HG02943 (cell line): Measurements from ENCODE around the gene BORCS6.

Experiments used
- ATAC-seq: cut with Tn5 transposase; IDR thresholded peaks from one replicate; pipeline ENCODE4 v1.9.1; 2021; ENCODE audit warnings: mild to moderate bottlenecking, low read depth, moderate library complexity; ENCODE audit not compliant: unreplicated experiment

Gene BORCS6

GRCh38 chr17:8156246-8156992 lies 33.6 kb downstream of the BORCS6 start:
- ATAC-seq: peak; percentile 68

- ATAC-seq: no peak
These were observed 34.1 kb downstream of the BORCS6 start for GRCh38 chr17:8155996-8156245.

DNA sequence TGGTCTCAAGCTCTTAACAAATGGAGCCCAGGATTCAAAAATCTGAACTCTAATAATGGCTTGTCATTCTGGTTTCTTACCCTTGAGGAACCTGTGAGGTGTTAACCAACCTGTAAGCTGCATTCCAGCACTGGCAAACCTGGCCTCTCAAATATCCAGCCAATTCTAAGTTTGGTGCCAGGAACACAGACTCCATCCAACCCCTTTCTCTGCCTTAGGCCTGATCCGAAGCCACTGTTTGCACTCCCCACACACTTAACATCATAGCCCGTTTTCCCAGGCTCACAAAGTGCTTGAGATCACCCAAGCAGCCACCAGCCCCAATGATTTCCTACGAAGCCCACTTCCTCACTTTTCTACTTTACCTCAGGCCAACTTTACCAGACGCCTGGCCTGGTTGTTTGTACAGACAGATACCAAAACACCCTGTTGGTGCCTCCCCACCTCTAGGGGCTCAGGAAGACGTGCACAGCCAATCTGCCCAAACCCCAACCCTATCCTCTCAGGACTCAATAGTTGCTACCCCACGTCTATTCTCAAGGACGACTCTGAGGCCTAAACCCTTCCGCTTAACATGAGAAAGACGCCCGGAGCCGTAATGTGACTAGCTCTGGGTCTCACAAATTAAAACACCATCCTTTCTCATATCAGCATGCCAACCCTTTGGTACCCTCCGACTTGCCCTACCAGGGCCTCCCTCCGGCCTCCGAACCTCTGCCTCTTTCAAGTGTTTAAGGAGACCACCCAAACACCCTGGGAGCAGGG lies 34.6 kb downstream of the BORCS6 start:
- no peak for ATAC-seq

GRCh38 chr17:8154608-8155155 lies 35.3 kb downstream of the BORCS6 start:
- no peak for ATAC-seq

DNA sequence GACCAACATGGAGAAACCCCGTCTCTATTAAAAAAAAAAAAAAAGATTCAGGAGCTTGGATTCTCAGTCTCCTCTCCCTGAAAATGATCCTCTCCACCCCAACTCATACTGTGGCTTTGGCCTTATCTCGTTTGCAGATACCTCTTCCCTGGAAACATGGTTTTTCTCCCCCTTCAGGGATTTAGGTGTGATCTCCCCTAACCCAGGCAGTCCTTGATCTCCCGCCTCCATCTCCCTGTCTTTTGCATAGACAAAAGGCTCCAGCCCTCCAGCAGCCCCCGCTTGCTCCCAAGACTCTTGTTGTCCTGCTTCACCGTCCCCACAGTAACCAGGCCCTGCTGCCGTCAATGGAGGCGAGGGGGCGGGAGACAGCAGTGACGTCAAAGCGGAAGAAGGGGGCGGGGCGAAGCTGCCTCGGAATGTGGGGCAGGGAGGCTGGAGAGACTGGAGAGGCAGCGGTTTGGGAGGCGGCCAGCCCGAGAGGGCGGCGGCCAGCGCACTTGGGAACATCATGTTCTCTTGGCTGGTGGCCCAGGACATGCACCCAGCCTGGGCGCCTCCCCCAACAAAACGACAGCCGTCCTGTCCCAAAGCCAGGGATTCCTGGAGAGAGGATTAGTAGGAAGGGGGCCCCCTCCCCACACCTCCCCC lies 35.9 kb downstream of the BORCS6 start:
- no peak for ATAC-seq

DNA sequence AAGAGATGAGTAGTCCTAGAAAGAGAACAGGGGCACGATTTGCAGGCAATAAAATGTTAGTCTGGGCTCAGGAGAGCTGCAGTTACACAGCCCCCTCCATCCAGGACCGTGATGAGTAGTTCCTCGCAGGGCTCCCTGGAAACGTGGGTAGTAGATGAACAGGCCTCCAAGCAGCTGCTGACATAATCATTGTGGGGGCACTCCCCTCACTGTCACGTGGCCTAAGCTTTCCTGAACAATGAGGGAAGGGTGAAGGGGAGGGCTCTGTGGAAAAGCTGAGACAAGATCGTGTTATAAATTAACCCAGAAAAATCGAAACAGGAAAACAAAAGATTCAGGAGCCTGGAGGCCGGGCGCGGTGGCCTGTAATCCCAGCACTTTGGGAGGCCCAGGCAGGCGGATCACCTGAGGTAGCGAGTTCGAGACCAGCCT lies 36.4 kb downstream of the BORCS6 start:
- no peak for ATAC-seq

DNA sequence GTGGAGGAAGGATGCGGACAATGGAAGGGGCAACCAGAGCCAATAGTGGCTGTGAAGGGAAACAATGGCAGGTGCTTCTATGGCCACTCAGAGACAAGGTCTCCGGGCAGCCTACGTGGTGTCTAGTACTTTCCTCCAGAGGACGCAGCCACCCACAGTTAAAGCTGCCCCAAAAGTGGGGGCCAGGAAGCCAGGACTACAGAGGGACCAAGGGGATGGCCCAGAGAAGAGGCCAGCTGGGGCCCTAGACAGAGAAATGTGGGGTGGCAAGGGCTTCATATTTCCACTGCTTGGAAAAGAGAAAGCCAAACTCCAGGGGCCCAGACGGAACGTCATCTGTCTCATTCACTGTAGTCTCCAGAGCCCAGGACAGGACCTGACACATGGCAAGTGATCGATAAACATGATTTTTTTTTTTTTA lies 36.9 kb downstream of the BORCS6 start:
- ATAC-seq: no peak

- no peak for ATAC-seq
These were observed 37.7 kb downstream of the BORCS6 start, which contains the start of gene PER1 for GRCh38 chr17:8152112-8152775. TSS of gene PER1 (minus strand) at chr17:8152404. CDS start at chr17:8150706, 1,698 bp downstream.

DNA sequence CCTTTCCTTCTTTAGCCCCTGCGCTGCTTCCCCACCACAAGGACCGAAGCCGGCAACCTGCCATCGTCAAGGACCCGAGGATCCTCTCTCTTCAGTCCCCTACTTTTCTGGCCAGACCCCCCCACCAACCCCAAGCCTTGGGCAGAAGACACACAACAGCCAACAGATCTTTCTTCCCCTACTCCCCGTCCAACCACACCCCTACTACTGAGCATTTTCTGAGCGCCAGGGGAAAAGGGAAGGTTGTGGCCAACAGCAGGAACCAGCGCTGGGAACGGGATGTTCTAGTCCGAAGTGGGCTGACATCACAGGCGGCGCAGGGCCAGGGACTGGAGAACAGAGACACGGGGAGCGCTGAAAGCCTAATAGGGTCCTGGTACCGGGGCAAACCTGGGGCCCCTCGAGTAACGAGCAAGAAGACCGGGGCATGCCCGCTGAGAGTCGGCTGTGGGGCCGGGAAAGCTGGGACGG lies 38.3 kb downstream of the BORCS6 start:
- ATAC-seq: no peak

DNA sequence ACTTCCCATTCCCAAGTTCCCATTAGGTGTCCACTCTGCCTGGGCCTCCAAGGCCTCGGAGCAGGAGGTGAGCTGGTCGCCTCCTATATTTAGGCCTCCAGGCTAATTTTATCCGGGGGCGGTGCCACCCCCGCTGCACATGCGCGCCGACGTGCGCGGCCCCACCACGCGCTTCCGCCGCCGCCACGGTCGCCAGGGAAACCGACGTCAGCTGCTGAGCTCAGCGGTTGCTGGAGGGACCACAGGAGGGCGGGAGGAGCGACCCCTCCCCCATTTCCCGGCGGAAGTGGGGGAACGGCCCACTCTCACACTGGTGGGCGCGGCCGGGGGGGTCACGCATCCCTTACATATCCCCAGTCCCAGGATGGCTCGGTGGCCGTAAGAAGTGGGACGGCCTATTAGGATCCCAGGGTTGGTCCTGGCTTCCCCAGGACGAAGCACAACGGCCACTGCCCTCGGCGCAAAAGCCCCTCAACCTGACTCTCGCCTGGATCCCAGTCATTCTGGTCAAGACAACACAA lies 38.8 kb downstream of the BORCS6 start:
- ATAC-seq: no peak

DNA sequence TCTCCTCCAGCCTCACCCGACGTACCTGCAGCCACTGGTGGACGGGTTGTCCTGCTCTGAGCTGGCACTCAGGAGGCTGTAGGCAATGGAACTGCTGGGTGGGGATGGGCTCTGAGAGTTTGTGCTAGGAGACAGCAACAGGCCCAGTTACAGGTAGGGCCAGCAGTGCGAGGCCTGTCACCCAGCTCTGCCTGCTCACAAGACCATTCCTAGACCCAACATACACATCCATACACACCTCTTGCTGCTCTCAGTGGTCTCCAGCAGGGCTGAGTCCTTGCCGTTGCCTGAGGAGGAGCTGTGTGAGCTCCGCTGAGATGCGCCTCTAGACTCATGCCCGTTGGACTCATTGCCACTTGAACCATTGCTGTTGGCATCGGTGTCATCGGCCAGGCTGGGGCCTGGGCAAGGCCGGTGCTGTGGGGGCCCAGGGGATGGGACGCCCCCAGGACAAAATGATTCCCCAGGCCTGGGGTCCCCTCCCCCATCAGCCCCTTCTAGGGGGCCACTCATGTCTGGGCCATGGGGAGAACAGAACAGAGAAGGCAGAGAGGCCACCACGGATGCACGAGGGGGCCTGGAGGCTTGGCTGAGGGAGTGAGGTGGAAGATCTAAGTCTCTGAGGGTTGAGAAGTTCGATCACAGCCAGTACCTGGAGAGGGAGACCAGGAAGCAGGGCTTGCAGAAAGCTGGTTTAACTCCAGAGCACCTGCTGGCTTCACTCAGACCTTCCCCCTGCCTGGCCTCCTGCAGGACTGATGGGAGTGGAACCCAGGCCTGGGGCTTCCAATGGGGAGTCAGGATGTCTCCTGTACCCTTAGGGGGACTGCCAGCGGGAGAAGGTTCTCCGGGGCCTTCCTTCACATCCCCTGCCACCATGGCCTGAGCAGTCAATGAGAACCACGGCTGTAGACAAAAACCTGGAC lies 39.5 kb downstream of the BORCS6 start:
- ATAC-seq: no peak

- no peak for ATAC-seq
These were observed 40.4 kb downstream of the BORCS6 start for GRCh38 chr17:8149419-8150193.

- no peak for ATAC-seq
These were observed 41.4 kb downstream of the BORCS6 start for GRCh38 chr17:8148560-8148959.

- ATAC-seq: no peak
These were observed 42.1 kb downstream of the BORCS6 start for GRCh38 chr17:8147805-8148404.

GRCh38 chr17:8147141-8147804 lies 42.7 kb downstream of the BORCS6 start:
- ATAC-seq: no peak

GRCh38 chr17:8146381-8147140 lies 43.4 kb downstream of the BORCS6 start:
- no peak for ATAC-seq

- no peak for ATAC-seq
These were observed 44.2 kb downstream of the BORCS6 start for GRCh38 chr17:8145811-8146210.
